AG04449 (cell line): ENCODE results near the gene MARCHF5.

Experiments
- CTCF ChIA-PET: fragments of 350-600 bp; formaldehyde crosslinking; extraction: SDS; loops from one replicate; lab custom pipeline; 2021; ENCODE audit warnings: antibody characterized with exemption; lab: Yijun Ruan, JAX
- POLR2A ChIA-PET: fragments of 400-600, 350-600 bp; formaldehyde crosslinking; extraction: SDS; loops from one replicate; lab custom pipeline; 2020; ENCODE audit warnings: antibody characterized with exemption, inconsistent platforms; lab: Yijun Ruan, JAX
- DNase-seq: peaks from one replicate; pipeline ENCODE4 v3.0.0-alpha.2; 2010; ENCODE audit warnings: low read depth, low spot score
- H3K4me3 ChIP-seq: 2 replicates; pipeline ENCODE4 v1.5.1; 2011; ENCODE audit warnings: low read depth, mild to moderate bottlenecking, control low read depth, low read length
- CTCF ChIP-seq: IDR thresholded peaks from one replicate; pipeline ENCODE4 v1.5.1; 2011; ENCODE audit warnings: mild to moderate bottlenecking, moderate library complexity, low read length, control low read depth, inconsistent platforms; ENCODE audit not compliant: insufficient read depth; ENCODE audit errors: missing control alignments

Gene MARCHF5

GRCh38 chr10:92350411-92350810 lies 59.4 kb downstream of the MARCHF5 start:
- ChIA-PET CTCF (no interaction called here), POLR2A (no interaction called here)
- no peak for TF ChIP-seq CTCF
- H3K4me3 ChIP-seq: no peak overlapping the region
- DNase-seq: no peak

- TF ChIP-seq CTCF: no peak
Measured at GRCh38 chr10:92354587-92354986, 63.6 kb downstream of the MARCHF5 start.

GRCh38 chr10:92356041-92356440 lies 65.1 kb downstream of the MARCHF5 start:
- POLR2A ChIA-PET: no interaction called here
- no peak for TF ChIP-seq CTCF

More at GRCh38 chr10:92354587-92354986, 63.6 kb downstream of the MARCHF5 start:
- POLR2A ChIA-PET: no interaction called here
- CTCF ChIA-PET: no interaction called here
- no peak overlapping the region for H3K4me3 ChIP-seq
- no peak for DNase-seq

GRCh38 chr10:92363498-92363897 lies 72.5 kb downstream of the MARCHF5 start:
- CTCF ChIA-PET: no interaction called here
- TF ChIP-seq CTCF: no peak
- H3K4me3 ChIP-seq: no peak overlapping the region
- POLR2A ChIA-PET: no interaction called here
- no peak for DNase-seq

More at GRCh38 chr10:92356041-92356440, 65.1 kb downstream of the MARCHF5 start:
- no peak for DNase-seq
- CTCF ChIA-PET: no interaction called here
- no peak overlapping the region for H3K4me3 ChIP-seq

- H3K4me3 ChIP-seq: no peak overlapping the region
- ChIA-PET POLR2A (no interaction called here), CTCF (interaction anchor here (2.0 kb wide), 1 partner anchor 9 kb away, joined by 4 read pairs; no protein-coding TSS in a partner anchor)
- no peak for DNase-seq
- no peak for TF ChIP-seq CTCF
Measured at GRCh38 chr10:92366412-92367021, 75.5 kb downstream of the MARCHF5 start.

GRCh38 chr10:92377962-92378361 lies 87.0 kb downstream of the MARCHF5 start:
- POLR2A ChIA-PET: no interaction called here
- CTCF ChIA-PET: no interaction called here
- H3K4me3 ChIP-seq: no peak overlapping the region
- no peak for DNase-seq
- TF ChIP-seq CTCF: no peak
